HT1080 (cell line): ENCODE data around the gene TROAP. TPM values are rescaled to one million over a fixed set of nuclear protein-coding genes. Genes with fewer than 3 reads are reported as not detected.
"Not testable (repeated sequence)": the region's sequence is repeated elsewhere in the genome, so short reads cannot be mapped to it uniquely, and the experiment has no call there.

Experiments
- DNase-seq: peaks from one replicate; pipeline ENCODE4 v3.0.0-alpha.2; 2015; ENCODE audit warnings: low read depth
- total RNA-seq: library from RNA; depleted of rRNA; stranded (reverse); fragments of >200 nt; shearing (Covaris generic); gene quantifications from 2 replicates; pipeline ENCODE4 v1.2.3, GENCODE V29; 2014; rRNA removed

The TROAP gene
- total RNA-seq, 1 experiment from 2014 or later: 48.7 TPM

DNA sequence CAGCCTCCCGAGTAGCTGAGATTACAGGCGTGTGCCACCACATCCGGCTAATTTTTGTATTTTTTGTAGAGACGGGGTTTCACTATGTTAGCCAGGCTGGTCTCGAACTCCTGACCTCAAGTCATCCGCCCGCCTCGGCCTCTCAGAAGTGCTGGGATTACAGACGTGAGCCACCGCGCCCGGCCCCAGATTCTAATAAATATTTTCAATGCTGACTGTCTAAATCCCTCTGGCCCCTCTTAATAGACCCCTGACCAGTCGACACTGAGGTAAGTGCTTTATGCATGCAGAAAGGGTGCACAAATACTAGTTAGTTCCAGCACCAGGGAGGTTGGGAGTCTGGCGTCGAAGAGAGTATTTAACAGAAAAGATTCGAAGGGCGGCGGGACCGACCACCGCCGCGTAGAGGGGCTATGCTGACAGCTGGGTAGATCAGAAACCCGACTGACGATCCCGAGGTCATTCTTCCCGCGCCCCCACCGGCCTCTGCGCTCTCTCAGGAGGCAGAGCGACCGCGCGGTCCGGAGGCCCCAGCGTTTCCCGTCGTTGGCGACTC lies 43.1 kb downstream of the TROAP start:
- no peak for DNase-seq

- peak; percentile 96 for DNase-seq
These were observed 43.8 kb downstream of the TROAP start for GRCh38 chr12:49366652-49367380.

- DNase-seq: peak; percentile 18
These were observed 44.6 kb downstream of the TROAP start, which contains the start of gene SPATS2 for GRCh38 chr12:49367381-49368239. Gene SPATS2 (plus strand): TSS chr12:49367462. CDS start chr12:49461013, 93,551 bp downstream.

DNA sequence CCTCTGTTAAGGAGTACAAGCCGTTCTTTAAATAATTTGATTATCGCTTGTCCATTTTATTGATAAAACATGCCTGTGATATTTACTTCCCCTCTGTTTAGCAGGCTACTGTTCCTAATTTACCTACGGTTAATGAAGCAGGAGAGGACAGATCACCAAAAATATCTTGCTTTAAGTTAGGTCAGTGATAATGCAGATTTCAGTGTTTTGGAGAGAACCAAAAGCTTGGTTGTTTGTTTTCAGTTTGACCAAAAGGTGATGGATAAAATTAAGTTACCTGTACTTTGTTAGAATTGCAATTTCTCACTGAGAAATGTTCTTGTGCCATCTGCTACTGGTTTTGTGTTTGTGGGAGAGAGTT lies 45.2 kb downstream of the TROAP start:
- DNase-seq: no peak

DNA sequence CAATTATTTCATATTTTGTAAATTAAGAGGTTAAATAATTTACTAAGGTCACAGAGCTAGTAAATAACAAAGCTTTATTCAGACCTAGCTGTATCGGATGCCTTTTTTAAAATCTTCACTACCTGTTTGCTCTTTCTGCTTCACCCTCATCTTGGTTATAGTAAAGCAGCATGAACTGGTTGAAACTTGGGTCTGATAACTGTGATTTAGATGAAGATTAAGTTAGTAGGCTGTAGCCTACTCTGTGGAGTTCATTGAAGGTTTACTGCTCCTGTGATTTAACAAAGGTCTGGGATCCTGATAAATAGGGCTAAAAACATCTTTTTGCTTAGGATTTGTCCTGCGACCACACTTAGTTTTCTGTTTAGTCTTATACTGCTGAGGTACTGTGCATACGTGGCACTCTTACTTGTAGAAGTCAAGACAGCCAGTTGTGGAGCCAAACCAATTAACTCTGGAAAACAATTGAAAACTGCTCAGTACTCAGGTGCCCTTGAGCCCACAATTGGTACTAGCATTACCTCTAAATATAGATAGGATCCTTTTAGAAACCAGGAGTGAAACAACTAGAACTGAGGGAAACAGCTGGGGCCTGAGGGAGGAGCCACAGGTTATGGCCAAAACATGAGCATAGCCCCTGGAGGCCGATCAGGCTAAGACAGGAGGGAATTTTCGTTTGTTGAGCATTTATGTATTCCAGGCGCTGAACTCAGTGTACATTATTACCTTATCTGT lies 46.5 kb downstream of the TROAP start:
- DNase-seq: no peak

- no peak for DNase-seq
These were observed 47.5 kb downstream of the TROAP start for GRCh38 chr12:49370539-49370938.

- DNase-seq: no peak
These were observed 52.4 kb downstream of the TROAP start for GRCh38 chr12:49375406-49375805.

- no peak for DNase-seq
These were observed 54.3 kb downstream of the TROAP start for GRCh38 chr12:49377386-49377785.

- not testable (repeated sequence) for DNase-seq
These were observed 57.1 kb downstream of the TROAP start for GRCh38 chr12:49380184-49380583.

Other genes with a start within 250 kb of the TROAP start
- gene DHH, start 228.5 kb upstream of the TROAP start, total RNA-seq: not detected in 2 replicates
- gene LMBR1L, start 212.4 kb upstream of the TROAP start, total RNA-seq: 28.2 and 32.8 TPM in 2 replicates
- gene TUBA1B, start 191.9 kb upstream of the TROAP start, total RNA-seq: 4,519 and 5,260 TPM in 2 replicates
- gene TUBA1A, start 134.2 kb upstream of the TROAP start, total RNA-seq: 329 and 349 TPM in 2 replicates
- gene TUBA1C, start 58.2 kb upstream of the TROAP start, total RNA-seq: 1,877 and 2,544 TPM in 2 replicates
- 0.13 and 0.21 TPM in 2 replicates for gene PRPH, start 28.1 kb upstream of the TROAP start, total RNA-seq
- gene C1QL4, start 13.9 kb downstream of the TROAP start, total RNA-seq: 5.3 and 5.7 TPM in 2 replicates
- gene DNAJC22, start 23.6 kb downstream of the TROAP start, total RNA-seq: 8.3 and 9.1 TPM in 2 replicates
- gene SPATS2, start 44.2 kb downstream of the TROAP start, total RNA-seq: 30.4 and 39.4 TPM in 2 replicates
- gene KCNH3, start 215.8 kb downstream of the TROAP start, total RNA-seq: 4.7 and 5.2 TPM in 2 replicates
- 99.1 and 106 TPM in 2 replicates for gene MCRS1, start 244.9 kb downstream of the TROAP start, total RNA-seq